HepG2 (cell line): ENCODE results near the gene SPARC. TPM values are rescaled to one million over a fixed set of nuclear protein-coding genes. Genes with fewer than 3 reads are reported as not detected.

ENCODE experiments used
- FOXP1 ChIP-seq, 2 experiments: fragments of 450-650 bp in 1 of 2; IDR thresholded peaks; 2 replicates each; pipeline ENCODE4 v1.6.1; 2017 to 2018; ENCODE audit warnings: antibody characterized with exemption in 1 of 2
- NR2F6 ChIP-seq, 2 experiments: IDR thresholded peaks; 2 replicates each; pipeline ENCODE4 v1.6.1; 2016; ENCODE audit warnings: antibody characterized with exemption in 1 of 2, mild to moderate bottlenecking in 1 of 2
- SOX13 ChIP-seq, 3 experiments: fragments of 450-650 bp in 1 of 3; sonication (generic) in 1 of 3; formaldehyde crosslinking in 1 of 3; IDR thresholded peaks in 2 of 3; conservative IDR thresholded peaks in 1 of 3; 2 replicates each; pipeline versions ENCODE4 v1.5.0 to v1.6.1; 2016 to 2020; ENCODE audit warnings: antibody characterized with exemption in 1 of 3, mild to moderate bottlenecking in 1 of 3, missing compliant biosample characterization in 1 of 3, missing genetic modification reagents in 1 of 3, moderate library complexity in 1 of 3
- SOX5 ChIP-seq: IDR thresholded peaks from 2 replicates; pipeline ENCODE4 v1.6.1; 2016; ENCODE audit warnings: borderline replicate concordance
- SOX6 ChIP-seq, 2 experiments: fragments of 450-650 bp in 1 of 2; sonication (generic) in 1 of 2; formaldehyde crosslinking in 1 of 2; IDR thresholded peaks; 2 replicates each; pipeline versions ENCODE4 v1.4.0 to v1.6.1; 2017 to 2020; ENCODE audit warnings: antibody characterized with exemption in 1 of 2, mild to moderate bottlenecking in 1 of 2, missing genetic modification reagents in 1 of 2
- ZNF30 ChIP-seq: sonication (generic); formaldehyde crosslinking; IDR thresholded peaks from 2 replicates; pipeline ENCODE4 v1.5.0; 2020; ENCODE audit warnings: mild to moderate bottlenecking, missing genetic modification reagents
- ZNF383 ChIP-seq: sonication (generic); formaldehyde crosslinking; IDR thresholded peaks from 2 replicates; pipeline ENCODE4 v1.4.0; 2020; ENCODE audit warnings: missing genetic modification reagents, mild to moderate bottlenecking, borderline replicate concordance
- polyA plus RNA-seq, 8 experiments: library from polyadenylated mRNA; depleted of rRNA in 3 of 8; stranded (reverse) in 7 of 8; unstranded in 1 of 8; fragments of >200 nt; fragmentation: Illumina TruSeq in 4 of 8; extraction: Trizol in 4 of 8; gene quantifications; 2 replicates each; pipeline versions ENCODE4 v1.2.1 to v1.2.3, GENCODE V29; 2011 to 2016; ENCODE audit warnings: low read depth in 4 of 8, missing spikeins in 1 of 8, mixed read lengths in 1 of 8; ENCODE audit not compliant: insufficient read depth in 1 of 8
- total RNA-seq, 5 experiments: library from RNA; depleted of rRNA; stranded (reverse); fragments of >200 nt; fragmentation: Illumina TruSeq; extraction: Trizol; gene quantifications; 2 replicates each; pipeline ENCODE4 v1.2.3, GENCODE V29; 2016; ENCODE audit warnings: low read depth in 1 of 5
- TF ChIP-seq, protein P1 (sequence below), 2 experiments: sonication (generic) in 1 of 2; formaldehyde crosslinking in 1 of 2; IDR thresholded peaks; 2 replicates each; pipeline versions ENCODE4 v1.4.0 to v1.6.1; 2016 to 2020; ENCODE audit warnings: borderline replicate concordance in 1 of 2, low read depth in 1 of 2, mild to moderate bottlenecking in 1 of 2, missing genetic modification reagents in 1 of 2

SPARC gene
- total and polyA plus RNA-seq, 2 of the 13 experiments (the other 11 are each of a cell fraction or from before 2014, with no cell fraction given) = 76.7 to 192 TPM

DNA sequence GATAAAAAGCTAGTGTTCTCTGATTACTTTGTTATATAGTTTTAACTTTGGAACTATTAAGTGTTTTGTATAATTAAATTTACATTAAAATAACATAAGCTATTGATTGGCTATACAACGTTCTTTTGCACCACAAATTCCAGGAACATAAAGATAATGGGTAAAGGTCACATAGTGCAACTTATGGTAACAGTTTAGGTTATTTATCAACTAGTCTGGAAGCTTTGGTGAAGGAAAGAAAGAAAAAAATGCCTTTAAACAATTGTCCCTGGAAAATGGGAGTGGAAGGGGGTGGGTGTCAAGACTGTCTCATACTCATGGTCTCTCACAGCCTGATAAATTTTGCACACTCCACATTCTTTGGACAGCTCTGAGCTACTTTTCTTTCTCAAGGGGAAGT is 17.1 kb upstream of the SPARC start (continued):
- TF ChIP-seq, protein P1, sequence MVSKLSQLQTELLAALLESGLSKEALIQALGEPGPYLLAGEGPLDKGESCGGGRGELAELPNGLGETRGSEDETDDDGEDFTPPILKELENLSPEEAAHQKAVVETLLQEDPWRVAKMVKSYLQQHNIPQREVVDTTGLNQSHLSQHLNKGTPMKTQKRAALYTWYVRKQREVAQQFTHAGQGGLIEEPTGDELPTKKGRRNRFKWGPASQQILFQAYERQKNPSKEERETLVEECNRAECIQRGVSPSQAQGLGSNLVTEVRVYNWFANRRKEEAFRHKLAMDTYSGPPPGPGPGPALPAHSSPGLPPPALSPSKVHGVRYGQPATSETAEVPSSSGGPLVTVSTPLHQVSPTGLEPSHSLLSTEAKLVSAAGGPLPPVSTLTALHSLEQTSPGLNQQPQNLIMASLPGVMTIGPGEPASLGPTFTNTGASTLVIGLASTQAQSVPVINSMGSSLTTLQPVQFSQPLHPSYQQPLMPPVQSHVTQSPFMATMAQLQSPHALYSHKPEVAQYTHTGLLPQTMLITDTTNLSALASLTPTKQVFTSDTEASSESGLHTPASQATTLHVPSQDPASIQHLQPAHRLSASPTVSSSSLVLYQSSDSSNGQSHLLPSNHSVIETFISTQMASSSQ (IDR thresholded peaks at IDR 0.05; ENCODE audit: low read depth) = peak; percentile 30; the same call in 1 of the 2 replicates
- TF ChIP-seq, protein P1 (CRISPR knock-in tag; IDR thresholded peaks at IDR 0.05; ENCODE audit: borderline replicate concordance) = 0 out of 2 replicates have a peak, but pooled peaks have one; percentile 19
- TF ChIP-seq SOX5 (CRISPR knock-in tag) (peak; percentile 86), SOX6 (IDR thresholded peaks at IDR 0.05) (no peak), SOX6 (CRISPR knock-in tag; IDR thresholded peaks at IDR 0.05) (peak; percentile 80), FOXP1 (IDR thresholded peaks at IDR 0.05) (no peak), FOXP1 (CRISPR knock-in tag; IDR thresholded peaks at IDR 0.05) (peak; percentile 14; the same call in 1 of the 2 replicates), NR2F6 (IDR thresholded peaks at IDR 0.05) (peak; percentile 57; the same call in 1 of the 2 replicates), NR2F6 (CRISPR knock-in tag; IDR thresholded peaks at IDR 0.05) (peak; percentile 37; the same call in 1 of the 2 replicates), ZNF30 (CRISPR knock-in tag) (no peak), SOX13 (IDR thresholded peaks at IDR 0.05) (no peak), SOX13 (CRISPR knock-in tag; conservative IDR thresholded peaks at IDR 0.05 in 1 of 2, IDR thresholded peaks at IDR 0.05 in 1 of 2) (peak in 1 of 2 experiments; percentile 90; a peak in 2 of 4 replicates), ZNF383 (CRISPR knock-in tag) (no peak)
